ENCODE results near the gene ALS2CL.
A peak's percentile ranks its signal among the peaks of the same experiment; 100 is the strongest.
"Not testable (repeated sequence)": the region's sequence is repeated elsewhere in the genome, so short reads cannot be mapped to it uniquely, and the experiment has no call there.

Gene ALS2CL

DNA sequence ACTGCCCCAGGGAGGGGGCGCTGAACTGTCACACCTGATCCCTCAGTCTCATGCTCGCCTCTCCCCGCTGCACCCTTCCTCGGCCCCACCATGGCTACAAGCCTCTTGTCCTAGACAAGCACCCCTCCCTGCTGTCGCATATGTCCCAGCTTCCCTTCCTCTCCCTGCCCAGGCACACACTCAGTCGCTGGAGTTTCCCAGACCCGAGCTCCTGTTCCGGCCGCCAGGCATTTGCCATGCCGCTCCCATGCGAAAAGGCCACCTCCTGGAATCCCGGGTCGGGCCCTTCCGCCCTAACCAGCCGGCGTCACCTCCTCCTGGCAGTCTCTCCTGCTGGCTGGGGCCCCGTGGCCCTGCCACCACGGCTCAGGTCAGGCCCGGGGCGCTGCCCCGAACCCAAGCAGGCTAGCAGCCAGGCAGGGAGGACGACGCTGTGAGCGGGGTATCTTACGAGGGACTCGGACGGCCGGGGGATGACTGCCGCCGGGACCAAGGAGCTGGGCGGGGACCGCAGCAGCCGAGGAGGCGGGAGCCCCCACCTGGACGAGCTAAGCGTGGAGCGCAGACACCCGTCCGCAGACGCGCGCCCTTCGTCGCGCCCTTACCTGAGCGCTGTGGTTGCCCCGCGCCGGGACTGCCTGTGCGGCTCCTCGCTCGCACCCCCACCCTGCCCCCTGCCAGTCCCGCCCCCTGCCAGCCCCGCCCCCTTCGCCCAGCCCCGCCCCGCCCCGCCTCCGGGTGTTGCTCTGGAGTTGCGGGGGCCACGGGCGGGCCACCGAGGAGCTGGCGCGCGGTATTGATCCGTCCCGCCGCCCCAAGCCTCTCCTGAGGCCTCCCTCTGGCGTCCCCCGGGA, at the start of gene ALS2CL:
Gene ALS2CL, minus strand, starts transcription at position 642 of the 854 bp plus-strand sequence. CDS start 4,239 bp downstream, outside the sequence.
- DNase-seq = peak; percentile 48

DNA sequence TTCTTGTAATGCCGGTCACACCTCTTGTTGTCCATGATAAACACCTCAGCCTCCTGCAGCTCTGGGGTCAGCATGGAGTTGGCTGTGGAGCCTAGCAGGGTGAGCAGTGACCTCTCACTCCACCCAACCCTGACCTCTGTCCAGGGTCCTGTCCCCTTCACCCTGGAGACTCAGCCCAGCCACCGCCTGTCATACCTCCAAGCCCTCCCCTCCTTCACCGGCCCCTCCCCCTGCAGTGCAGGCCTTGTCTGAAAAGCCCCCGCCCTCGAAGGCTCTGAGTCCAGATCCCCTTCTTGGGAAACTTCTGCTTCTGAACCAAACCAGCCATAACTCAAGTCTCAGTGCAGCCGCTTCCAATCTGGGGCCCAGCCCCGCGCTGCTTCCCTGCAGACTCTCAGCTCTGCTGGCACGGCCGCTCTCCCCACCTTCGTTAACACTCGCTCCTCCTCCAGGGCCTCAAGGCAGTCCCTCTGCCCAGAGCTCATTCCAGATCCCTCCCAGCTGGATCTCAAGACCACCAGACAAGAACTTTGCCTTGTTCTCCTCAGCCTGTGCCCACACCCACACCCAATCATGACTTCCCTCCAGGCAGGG, 49.6 kb upstream of the ALS2CL start:
- DNase-seq = no peak

DNA sequence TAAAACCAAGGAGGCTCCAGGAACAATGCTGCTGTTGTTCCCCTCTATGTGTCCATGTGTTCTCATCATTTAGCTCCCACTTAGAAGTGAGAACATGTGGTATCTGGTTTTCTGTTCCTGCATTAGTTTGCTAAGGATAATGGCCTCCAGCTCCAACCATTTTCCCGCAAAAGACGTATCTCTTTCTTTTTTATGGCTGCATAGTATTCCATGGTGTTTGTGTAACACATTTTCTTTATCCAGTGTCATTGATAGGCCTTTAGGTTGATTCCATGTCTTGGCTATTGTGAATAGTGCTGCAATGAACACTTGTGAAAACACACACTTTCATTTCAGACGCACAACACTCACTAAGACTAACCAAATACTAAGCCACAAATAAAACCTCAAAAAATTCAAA, 46.1 kb upstream of the ALS2CL start:
- DNase-seq = not testable (repeated sequence)

GRCh38 chr3:46737329-46737731, 43.9 kb upstream of the ALS2CL start:
- no peak for DNase-seq

GRCh38 chr3:46736006-46736872, 42.8 kb upstream of the ALS2CL start:
- no peak for DNase-seq

DNA sequence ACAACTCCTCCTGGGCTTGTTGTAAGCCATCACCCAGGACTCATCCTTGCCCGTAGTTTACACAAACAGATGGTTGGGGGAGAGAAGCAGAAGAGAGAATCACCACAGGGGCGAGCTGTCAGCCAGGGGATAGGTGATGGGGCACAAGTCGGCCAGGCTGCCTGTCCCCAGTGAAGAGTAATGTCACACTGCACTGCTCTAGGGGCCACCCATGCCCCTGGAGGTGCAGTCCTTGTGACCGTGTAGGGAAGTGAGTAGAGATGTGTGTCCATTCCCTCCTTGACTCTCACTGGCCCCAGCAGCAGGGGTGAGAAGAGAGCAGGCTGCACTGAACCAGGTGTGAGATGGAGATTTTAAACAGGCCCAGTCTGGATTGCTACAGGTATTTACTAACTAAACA, 41.3 kb upstream of the ALS2CL start:
- no peak for DNase-seq

GRCh38 chr3:46733026-46733800, 39.7 kb upstream of the ALS2CL start:
- no peak for DNase-seq

DNA sequence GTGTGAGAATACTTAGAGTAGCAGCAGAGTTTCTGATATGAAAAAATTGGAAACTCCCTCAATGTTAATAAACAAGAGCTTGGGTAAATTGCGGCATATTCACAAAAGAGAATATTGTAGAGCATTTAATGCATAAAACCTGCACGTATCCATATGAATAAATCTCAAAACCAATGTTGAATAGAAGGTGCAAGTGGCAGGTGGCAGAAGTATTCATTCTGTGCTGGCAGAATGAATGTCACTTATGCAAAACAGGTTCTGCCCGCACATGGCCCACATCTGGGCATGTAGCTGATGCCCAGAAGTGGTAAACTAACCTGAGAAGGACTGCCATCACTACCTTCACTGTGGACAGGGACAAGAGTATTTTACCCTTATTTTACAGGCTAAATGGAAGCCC, 38.3 kb upstream of the ALS2CL start:
- peak; percentile 66 for DNase-seq

DNA sequence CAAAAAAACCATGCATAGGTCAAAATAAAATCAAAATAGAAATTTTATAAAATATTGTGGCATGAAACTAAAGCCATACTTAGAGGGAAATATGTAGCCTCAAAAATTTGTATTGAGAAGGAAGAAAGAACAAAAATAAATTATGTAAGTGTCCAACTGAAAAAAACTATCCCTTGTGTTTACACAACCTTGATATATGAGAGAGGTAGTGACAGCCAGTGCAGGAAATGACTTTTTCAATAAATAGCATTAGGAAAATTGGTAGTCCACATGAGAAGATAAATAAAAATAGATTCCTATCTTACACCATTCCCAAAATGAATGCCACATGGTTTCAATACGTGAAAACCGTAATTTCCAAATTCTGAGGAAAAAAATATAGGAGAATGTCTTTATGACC, 37.3 kb upstream of the ALS2CL start:
- DNase-seq = no peak

DNA sequence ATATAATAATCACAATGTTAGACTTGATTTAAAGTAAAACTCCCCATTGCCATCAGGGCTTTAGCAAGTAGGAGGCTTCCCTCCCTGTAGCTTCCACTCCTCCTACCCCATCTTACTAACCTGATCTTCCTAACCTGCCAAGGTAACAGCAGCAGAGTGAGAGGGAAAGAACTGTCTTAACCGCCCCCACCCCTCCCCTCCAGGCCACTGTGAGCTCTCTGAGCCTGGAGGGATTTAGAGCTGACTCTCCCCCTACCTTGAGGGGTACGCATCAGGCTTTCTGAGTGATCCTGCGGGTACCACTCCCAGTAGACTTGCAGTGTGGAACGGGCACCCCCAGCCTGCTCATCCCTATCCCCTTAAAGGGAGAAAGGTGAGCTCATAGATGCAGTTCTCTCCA, 35.6 kb upstream of the ALS2CL start:
- DNase-seq = no peak

DNA sequence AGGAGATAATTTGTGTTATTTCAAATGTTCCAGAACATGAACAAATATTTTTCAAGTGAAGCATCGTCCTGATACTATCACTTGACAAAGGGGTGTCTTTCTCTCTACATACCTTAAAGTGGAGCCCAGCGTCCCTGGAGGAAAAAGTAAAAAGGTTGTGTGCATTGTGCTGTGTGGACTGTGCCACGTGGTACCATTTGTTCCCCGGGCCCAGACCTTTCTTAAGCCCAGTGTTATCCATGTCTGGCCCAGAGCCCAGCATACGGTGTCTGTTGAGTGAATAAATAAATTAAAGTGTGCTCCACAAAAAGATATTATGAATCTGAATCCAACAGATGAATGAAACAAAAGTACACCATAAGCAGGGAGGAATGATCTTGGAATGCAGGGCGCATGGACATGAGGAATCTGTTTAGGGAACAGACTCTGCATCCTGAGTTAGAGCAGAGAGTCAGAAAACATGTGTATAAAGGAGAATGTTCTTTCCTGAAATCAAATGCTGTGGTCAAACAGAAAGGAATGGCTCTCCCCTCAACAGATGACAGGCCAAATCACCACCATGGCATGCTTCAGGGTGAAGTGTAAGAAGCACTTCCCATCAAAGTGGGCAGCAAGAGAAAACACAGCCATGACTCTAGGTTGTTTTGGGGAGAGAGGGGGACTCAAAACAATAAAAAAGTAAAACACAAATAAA, 32.3 kb upstream of the ALS2CL start:
- no peak for DNase-seq

GRCh38 chr3:46724424-46724823, 30.9 kb upstream of the ALS2CL start:
- DNase-seq = peak; percentile 61

- DNase-seq = no peak
Measured at GRCh38 chr3:46722443-46722842, 29.0 kb upstream of the ALS2CL start.

- no peak for DNase-seq
Measured at GRCh38 chr3:46721009-46721408, 27.5 kb upstream of the ALS2CL start.

- no peak for DNase-seq
Measured at GRCh38 chr3:46719735-46720271, 26.3 kb upstream of the ALS2CL start.

- DNase-seq = no peak
Measured at GRCh38 chr3:46719044-46719565, 25.6 kb upstream of the ALS2CL start.

DNA sequence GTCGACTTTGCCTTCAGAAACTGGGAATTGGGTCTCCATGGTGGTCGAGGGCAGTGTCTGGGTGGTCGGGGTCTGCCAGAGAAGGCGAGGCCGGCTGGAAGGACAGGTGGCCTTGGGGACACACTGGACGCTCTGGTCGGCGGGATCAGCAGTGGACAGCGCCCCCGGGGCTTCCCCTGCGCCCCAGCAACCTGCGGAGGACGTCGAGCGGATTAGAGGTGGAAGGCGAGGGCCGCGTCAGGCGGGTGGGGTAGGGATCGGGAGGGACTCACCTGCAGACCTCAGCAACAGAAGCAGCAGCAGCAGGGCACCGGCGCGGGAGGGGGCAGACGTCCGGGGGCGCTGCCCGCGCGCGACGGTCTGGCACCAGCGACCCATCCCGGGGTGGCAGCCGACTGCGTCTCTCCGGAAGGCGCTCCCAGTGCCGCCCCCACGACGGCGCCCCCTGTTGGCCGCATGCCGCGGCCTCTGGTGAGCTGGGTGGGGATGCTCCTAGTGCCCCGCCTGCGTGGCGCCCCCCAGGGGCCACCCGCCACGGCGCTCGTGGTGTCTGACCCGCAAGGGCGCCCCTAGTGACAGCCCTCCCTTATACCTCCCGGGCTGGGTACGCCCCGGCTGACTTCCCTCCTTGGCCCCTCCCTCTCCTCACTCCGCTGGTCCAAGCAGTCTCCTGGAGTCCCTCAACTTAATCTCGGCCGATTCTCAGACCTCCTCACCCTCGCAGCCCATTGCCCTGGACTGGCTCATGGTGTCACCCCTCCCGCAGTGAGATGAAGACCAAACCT, 24.2 kb upstream of the ALS2CL start, which contains the start of gene PRSS50:
Gene PRSS50, minus strand, starts transcription at position 423 of the 785 bp plus-strand sequence. Its CDS starts 45 bp downstream, at position 378.
- DNase-seq = peak; percentile 63

DNA sequence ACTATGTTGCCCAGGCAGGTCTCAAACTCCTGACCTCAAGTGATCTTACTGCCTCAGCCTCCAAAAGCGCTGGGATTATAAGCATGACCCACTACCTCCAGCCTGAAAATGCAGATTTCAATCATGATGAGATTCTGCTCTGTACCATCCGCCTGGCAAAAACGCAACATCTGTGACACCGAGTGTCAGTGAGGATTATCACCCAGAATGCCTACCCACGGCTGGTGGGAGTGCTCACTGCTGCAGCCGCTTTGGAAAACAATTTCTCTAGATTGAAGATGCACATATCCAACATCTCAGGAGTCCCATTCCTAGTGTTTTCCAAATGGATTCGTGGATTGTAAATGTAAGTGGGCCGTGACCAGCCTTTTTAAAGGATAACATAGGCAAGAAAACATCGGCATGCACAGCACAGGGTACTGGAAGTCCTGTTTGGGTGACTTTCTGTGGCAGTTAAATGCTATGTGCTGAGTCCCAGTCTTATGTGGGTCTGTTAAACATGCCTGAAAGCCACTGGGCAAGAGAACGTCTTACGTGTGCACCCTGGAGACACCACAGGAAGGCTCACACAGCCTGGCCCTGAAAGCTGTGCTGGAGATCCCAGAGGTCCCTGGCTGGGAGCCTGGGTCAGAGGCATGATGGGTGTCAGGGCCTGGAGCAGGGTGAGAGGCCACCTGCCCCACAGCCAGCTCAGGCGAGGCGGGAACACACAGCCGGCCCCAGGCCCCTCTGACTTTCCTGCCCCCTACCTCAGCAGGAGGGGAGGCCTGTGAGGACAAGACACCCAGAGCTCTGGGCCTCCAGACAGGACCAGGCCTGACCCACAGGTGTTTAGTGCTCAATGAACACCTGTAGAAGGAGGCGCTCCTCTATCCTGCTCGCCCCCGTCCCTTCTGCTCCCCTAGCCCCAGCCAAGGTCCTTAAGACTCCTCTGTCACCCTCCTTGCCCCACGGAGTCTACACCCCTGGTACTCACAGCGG, 23.3 kb upstream of the ALS2CL start:
- DNase-seq = no peak

GRCh38 chr3:46715507-46716175, 22.2 kb upstream of the ALS2CL start:
- DNase-seq = no peak
